ENCODE data around the gene CES2. TPM values are rescaled to one million over a fixed set of nuclear protein-coding genes. Genes with fewer than 3 reads are reported as not detected.
A peak's percentile ranks its signal among the peaks of the same experiment; 100 is the strongest.
"Not testable (repeated sequence)": the region's sequence is repeated elsewhere in the genome, so short reads cannot be mapped to it uniquely, and the experiment has no call there.

The CES2 gene
- total and polyA plus RNA-seq, 7 donors = 21.8 to 163 (median 25.5) TPM

GRCh38 chr16:66894948-66895688, 40.2 kb upstream of the CES2 start:
- DNase-seq = peak; percentile 82

DNA sequence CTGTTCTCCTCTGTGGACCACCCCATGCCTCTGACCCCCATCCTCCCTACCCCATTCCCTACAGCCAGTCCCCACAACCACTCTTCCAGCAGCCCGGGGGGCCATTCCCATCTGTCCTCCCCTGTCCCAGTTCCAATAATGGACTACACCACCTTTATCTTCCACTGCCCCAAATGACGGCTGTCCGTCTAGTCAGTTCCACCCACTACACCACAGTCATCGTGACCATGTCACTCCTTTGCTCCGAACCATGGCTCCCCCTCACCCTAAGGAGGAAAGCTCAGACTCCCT, 39.7 kb upstream of the CES2 start:
- Histone ChIP-seq H3K27ac (no peak overlapping the region), H3K27me3 (no peaks in the 10 kb centered on the region), H3K4me3 (no peak overlapping the region), H3K36me3 (no peaks in the 10 kb centered on the region), H3K9me3 (no peaks in the 10 kb centered on the region), H3K4me1 (peaks cover 0 to 36% (median 33%) of the 10 kb centered on the region in 4 donors)
- TF ChIP-seq CTCF (IDR thresholded peaks at IDR 0.05) = no peak
- no peak for TF ChIP-seq POLR2AphosphoS5 (IDR thresholded peaks at IDR 0.05)
- WGBS, 2 donors = 87 to 92% methylated on average over 5 of the region's 5 CpGs
- intact Hi-C loops (cut with DNase I) = loop anchor here (1.0 to 10.0 kb wide), 2 partner anchors 33 to 259 kb away; partner anchors contain the start of genes B3GNT9, FBXL8 and TRADD
- no peak for DNase-seq

More at GRCh38 chr16:66894948-66895688, 40.2 kb upstream of the CES2 start:
- no peak for TF ChIP-seq POLR2A (IDR thresholded peaks at IDR 0.05)
- TF ChIP-seq CTCF (IDR thresholded peaks at IDR 0.05) = peak; percentile 63 to 83 (median 79)
- TF ChIP-seq POLR2AphosphoS5 (IDR thresholded peaks at IDR 0.05) = peak in 1 of 4 donors; percentile 10
- no peak overlapping the region for H3K27ac ChIP-seq
- no peak overlapping the region for H3K4me3 ChIP-seq
- H3K4me1 ChIP-seq = peaks cover 0 to 31% (median 28%) of the 10 kb centered on the region in 4 donors
- H3K9me3 ChIP-seq = no peaks in the 10 kb centered on the region
- WGBS, 2 donors = 39 to 48% methylated on average over 11 of the region's 11 CpGs
- no peaks in the 10 kb centered on the region for H3K27me3 ChIP-seq
- H3K36me3 ChIP-seq = no peaks in the 10 kb centered on the region
- intact Hi-C loops (cut with DNase I) = loop anchor here (1.0 to 10.0 kb wide), 2 partner anchors 33 to 260 kb away; partner anchors contain the start of genes B3GNT9, FBXL8 and TRADD

- Histone ChIP-seq H3K36me3 (no peaks in the 10 kb centered on the region), H3K27ac (no peak overlapping the region), H3K4me3 (no peak overlapping the region), H3K27me3 (no peaks in the 10 kb centered on the region), H3K4me1 (peaks cover 0 to 40% (median 36%) of the 10 kb centered on the region in 4 donors), H3K9me3 (no peaks in the 10 kb centered on the region)
- DNase-seq = no peak
- 91 to 94% methylated on average over 3 of the region's 3 CpGs for WGBS, 2 donors
- TF ChIP-seq POLR2AphosphoS5 (IDR thresholded peaks at IDR 0.05) (no peak), CTCF (IDR thresholded peaks at IDR 0.05) (no peak), EP300 (IDR thresholded peaks at IDR 0.05) (no peak), POLR2A (IDR thresholded peaks at IDR 0.05) (no peak)
- intact Hi-C loops (cut with DNase I) = loop anchor here (1.0 to 10.0 kb wide), 2 partner anchors 32 to 259 kb away; partner anchors contain the start of genes B3GNT9, FBXL8 and TRADD
Observed at GRCh38 chr16:66895999-66896398, 39.3 kb upstream of the CES2 start.

DNA sequence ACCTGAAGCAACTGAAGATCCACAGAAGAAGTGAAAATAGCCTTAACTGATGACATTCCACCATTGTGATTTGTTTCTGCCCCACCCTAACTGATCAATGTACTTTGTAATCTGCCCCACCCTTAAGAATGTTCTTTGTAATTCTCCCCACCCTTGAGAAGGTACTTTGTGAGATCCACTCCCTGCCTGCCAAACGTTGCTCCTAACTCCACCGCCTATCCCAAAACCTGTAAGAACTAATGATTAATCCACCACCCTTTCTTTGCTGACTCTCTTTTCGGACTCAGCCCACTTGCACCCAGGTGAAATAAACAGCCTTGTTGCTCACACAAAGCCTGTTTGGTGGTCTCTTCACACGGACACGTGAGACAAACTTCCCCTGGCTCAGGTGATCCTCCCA, 38.6 kb upstream of the CES2 start:
- H3K36me3 ChIP-seq, H3K27me3 ChIP-seq, H3K4me3 ChIP-seq, H3K27ac ChIP-seq, H3K9me3 ChIP-seq, DNase-seq: not testable (repeated sequence)
- peaks cover 0 to 47% (median 43%) of the 10 kb centered on the region in 4 donors for H3K4me1 ChIP-seq
- intact Hi-C loops (cut with DNase I) = loop anchor here (10.0 kb wide), 1 partner anchor 258 kb away; the partner anchor contains the start of genes B3GNT9, FBXL8 and TRADD
- 25 to 71% methylated on average over 5 of the region's 5 CpGs for WGBS, 2 donors

DNA sequence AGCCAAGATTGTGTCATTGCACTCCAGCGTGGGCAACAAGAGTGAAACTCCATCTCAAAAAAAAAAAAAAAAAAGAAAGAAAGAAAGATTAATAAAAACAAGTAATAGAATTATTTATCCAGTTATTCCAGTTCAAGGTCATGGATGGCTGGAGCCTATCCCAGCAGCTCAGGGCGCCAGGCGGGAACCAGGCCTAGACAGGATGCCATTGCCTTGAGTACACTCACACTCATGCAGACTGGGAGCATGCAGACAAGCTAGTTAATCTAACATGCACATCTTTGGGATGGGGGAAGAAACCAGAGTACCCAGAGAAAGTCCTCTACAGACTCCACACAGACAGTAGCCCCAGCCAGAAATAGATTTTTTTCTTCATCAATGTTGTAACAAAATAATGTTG, 37.1 kb upstream of the CES2 start:
- Histone ChIP-seq H3K27ac (peak overlapping the region; percentile 84 to 96 (median 90)), H3K4me1 (peaks cover 0 to 62% (median 57%) of the 10 kb centered on the region in 4 donors), H3K36me3 (no peaks in the 10 kb centered on the region), H3K27me3 (no peaks in the 10 kb centered on the region), H3K9me3 (no peaks in the 10 kb centered on the region), H3K4me3 (no peak overlapping the region)
- TF ChIP-seq CTCF (IDR thresholded peaks at IDR 0.05) (no peak), POLR2AphosphoS5 (IDR thresholded peaks at IDR 0.05) (no peak), POLR2A (IDR thresholded peaks at IDR 0.05) (no peak), EP300 (IDR thresholded peaks at IDR 0.05) (no peak)
- DNase-seq = no peak
- intact Hi-C loops (cut with DNase I) = loop anchor here (1.0 to 10.0 kb wide), 2 partner anchors 27 to 257 kb away; partner anchors contain the start of genes B3GNT9, FBXL8, RRAD and TRADD
- WGBS, 2 donors = 81 to 82% methylated on average over 3 of the region's 3 CpGs

All from sigmoid colon (tissue), 7 donors.